H1 (cell line): ENCODE data around the gene KCNJ10. TPM values are rescaled to one million over a fixed set of nuclear protein-coding genes. Genes with fewer than 3 reads are reported as not detected.

Experiments
- CTCF ChIA-PET: fragments of 300-600 bp; sonication (Branson Sonifier 250); formaldehyde crosslinking; loops from one replicate; lab custom pipeline; 2021; ENCODE audit not compliant: partially characterized antibody; lab: Charles Lee
- POLR2A ChIA-PET: fragments of 300-600 bp; sonication (Branson Sonifier 250); formaldehyde crosslinking; loops from one replicate; lab custom pipeline; 2021; ENCODE audit warnings: inconsistent platforms; ENCODE audit not compliant: partially characterized antibody; lab: Charles Lee
- DNase-seq, 2 experiments: peaks; one replicate each; pipeline versions ENCODE4 v3.0.0 to v3.0.0-alpha.2; 2010 to 2022; ENCODE audit warnings: low spot score in 2 of 2, low read depth in 1 of 2, mixed read lengths in 1 of 2
- FAIRE-seq: peaks from 2 replicates; lab custom pipeline; 2011; peaks lifted over from hg19 to GRCh38; lab: Jason Lieb, UNC
- H2AFZ ChIP-seq: 2 replicates; pipeline ENCODE4 v1.8.1; 2012; ENCODE audit warnings: low read length, inconsistent platforms
- H2AK5ac ChIP-seq: 2 replicates; pipeline ENCODE4 v1.6.1; 2013; ENCODE audit warnings: low read depth, low read length
- H2BK120ac ChIP-seq: replicated peaks from 2 replicates; pipeline ENCODE3; 2013; ENCODE audit warnings: low read depth, low read length, inconsistent platforms
- H2BK12ac ChIP-seq: 2 replicates; pipeline ENCODE4 v1.6.1; 2013; ENCODE audit warnings: low read depth, low read length
- H2BK15ac ChIP-seq: 2 replicates; pipeline ENCODE4 v1.6.1; 2013; ENCODE audit warnings: low read length
- H2BK20ac ChIP-seq: 2 replicates; pipeline ENCODE4 v1.6.1; 2013; ENCODE audit warnings: low read length
- H2BK5ac ChIP-seq: 2 replicates; pipeline ENCODE4 v1.6.1; 2013; ENCODE audit warnings: low read depth, low read length
- H3K14ac ChIP-seq: 2 replicates; pipeline ENCODE4 v1.6.1; 2013; ENCODE audit warnings: inconsistent platforms; ENCODE audit not compliant: insufficient read length
- H3K18ac ChIP-seq: 2 replicates; pipeline ENCODE4 v1.6.1; 2013; ENCODE audit warnings: low read length; ENCODE audit errors: extremely low read depth
- H3K23ac ChIP-seq: 2 replicates; pipeline ENCODE4 v1.6.1; 2013; ENCODE audit warnings: inconsistent platforms; ENCODE audit not compliant: insufficient read length
- H3K23me2 ChIP-seq: 2 replicates; pipeline ENCODE4 v1.6.1; 2013; ENCODE audit warnings: low read depth, low read length
- H3K27ac ChIP-seq: 2 replicates; pipeline ENCODE4 v1.6.1; 2011; ENCODE audit warnings: low read depth, low read length, inconsistent platforms
- H3K27me3 ChIP-seq, 4 experiments: replicated peaks in 1 of 4; 1 replicate in 1 of 4; 2 replicates in 3 of 4; pipeline versions ENCODE4 v1.6.1 to v1.8.1; 2011 to 2013; ENCODE audit warnings: low read length in 3 of 4, mild to moderate bottlenecking in 3 of 4, inconsistent platforms in 2 of 4, mixed read lengths in 2 of 4, moderate library complexity in 1 of 4; ENCODE audit not compliant: control insufficient read depth in 3 of 4, insufficient read depth in 3 of 4; ENCODE audit errors: extremely low read depth in 1 of 4
- H3K36me3 ChIP-seq, 4 experiments: 2 replicates each; pipeline versions ENCODE4 v1.6.1 to v1.8.1; 2011 to 2013; ENCODE audit warnings: mild to moderate bottlenecking in 4 of 4, low read length in 3 of 4, moderate library complexity in 2 of 4, control low read depth in 1 of 4, inconsistent platforms in 1 of 4; ENCODE audit not compliant: insufficient read depth in 4 of 4, control insufficient read depth in 2 of 4
- H3K4ac ChIP-seq: replicated peaks from 2 replicates; pipeline ENCODE3; 2013; ENCODE audit warnings: low read length, low read depth, mixed read lengths, inconsistent platforms; ENCODE audit not compliant: insufficient read length
- H3K4me1 ChIP-seq, 4 experiments: replicated peaks in 1 of 4; 1 replicate in 1 of 4; 2 replicates in 3 of 4; pipeline versions ENCODE4 v1.6.1 to v1.8.1; 2011 to 2013; ENCODE audit warnings: low read length in 3 of 4, inconsistent platforms in 2 of 4, mixed read lengths in 1 of 4; ENCODE audit not compliant: insufficient read depth in 4 of 4, control insufficient read depth in 3 of 4
- H3K4me2 ChIP-seq, 2 experiments: 2 replicates each; pipeline versions ENCODE4 v1.6.1 to v1.8.1; 2011 to 2013; ENCODE audit warnings: low read depth in 2 of 2, low read length in 2 of 2, control low read depth in 1 of 2, inconsistent platforms in 1 of 2, mild to moderate bottlenecking in 1 of 2; ENCODE audit not compliant: insufficient read depth in 1 of 2
- H3K4me3 ChIP-seq, 4 experiments: fragments of 200-600, 300-600 bp in 1 of 4; sonication (generic), shearing (Covaris generic), sonication (Bioruptor Twin) in 1 of 4; 2 replicates each; pipeline versions ENCODE4 v1.5.1 to v1.8.1; 2011 to 2016; ENCODE audit warnings: low read length in 4 of 4, low read depth in 3 of 4, control low read depth in 2 of 4, inconsistent platforms in 2 of 4, mild to moderate bottlenecking in 2 of 4, mixed read lengths in 1 of 4, moderate library complexity in 1 of 4; ENCODE audit not compliant: insufficient read depth in 2 of 4; ENCODE audit errors: extremely low read depth in 1 of 4
- H3K56ac ChIP-seq: replicated peaks from 2 replicates; pipeline ENCODE3; 2013; ENCODE audit warnings: low read depth, mild to moderate bottlenecking, mixed read lengths, low read length, inconsistent platforms; ENCODE audit not compliant: insufficient read length
- H3K79me1 ChIP-seq: 2 replicates; pipeline ENCODE4 v1.6.1; 2013; ENCODE audit warnings: low read depth, low read length, control low read depth
- H3K79me2 ChIP-seq, 2 experiments: 2 replicates each; pipeline versions ENCODE4 v1.6.1 to v1.8.1; 2012 to 2013; ENCODE audit warnings: low read length in 2 of 2, mild to moderate bottlenecking in 2 of 2, inconsistent platforms in 1 of 2; ENCODE audit not compliant: insufficient read depth in 2 of 2, control insufficient read depth in 1 of 2
- H3K9ac ChIP-seq, 4 experiments: replicated peaks in 1 of 4; 1 replicate in 1 of 4; 2 replicates in 3 of 4; pipeline versions ENCODE4 v1.6.1 to v1.8.1; 2011 to 2013; ENCODE audit warnings: low read depth in 3 of 4, low read length in 3 of 4, control low read depth in 2 of 4, mild to moderate bottlenecking in 2 of 4, moderate library complexity in 2 of 4, inconsistent platforms in 1 of 4; ENCODE audit errors: extremely low read depth in 1 of 4
- H3K9me3 ChIP-seq, 2 experiments: 2 replicates each; pipeline versions ENCODE4 v1.6.1 to v1.8.1; 2012 to 2013; ENCODE audit warnings: mild to moderate bottlenecking in 2 of 2, moderate library complexity in 2 of 2, control low read depth in 1 of 2, inconsistent platforms in 1 of 2, low read depth in 1 of 2, low read length in 1 of 2, mixed read lengths in 1 of 2; ENCODE audit not compliant: insufficient read depth in 2 of 2
- H4K20me1 ChIP-seq, 2 experiments: replicated peaks in 1 of 2; 2 replicates each; pipeline versions ENCODE3 to v1.8.1; 2011 to 2013; ENCODE audit warnings: inconsistent platforms in 2 of 2, low read length in 2 of 2, mild to moderate bottlenecking in 1 of 2; ENCODE audit not compliant: insufficient read depth in 2 of 2, control insufficient read depth in 1 of 2
- H4K5ac ChIP-seq: 2 replicates; pipeline ENCODE4 v1.6.1; 2013; ENCODE audit warnings: low read length, low read depth, mixed read lengths, inconsistent platforms; ENCODE audit not compliant: insufficient read length
- H4K8ac ChIP-seq: 2 replicates; pipeline ENCODE4 v1.8.0; 2013; ENCODE audit warnings: mild to moderate bottlenecking, moderate library complexity, low read length, inconsistent platforms; ENCODE audit not compliant: insufficient read depth; ENCODE audit errors: extremely low read depth
- H4K91ac ChIP-seq: replicated peaks from 2 replicates; pipeline ENCODE3; 2013; ENCODE audit warnings: low read length, mixed read lengths, inconsistent platforms; ENCODE audit not compliant: insufficient read length
- BCL11A ChIP-seq, 2 experiments: IDR thresholded peaks; one replicate each; pipeline ENCODE4 v1.6.1; 2011; ENCODE audit warnings: low read depth in 2 of 2, low read length in 2 of 2, mild to moderate bottlenecking in 2 of 2
- EZH2 ChIP-seq: fragments of 200-600 bp; sonication (generic); IDR thresholded peaks from 2 replicates; pipeline ENCODE4 v1.7.1; 2012; ENCODE audit warnings: low read depth, mild to moderate bottlenecking, moderate library complexity, low read length, inconsistent platforms; ENCODE audit not compliant: severe bottlenecking
- FOSL1 ChIP-seq: IDR thresholded peaks from 2 replicates; pipeline ENCODE4 v1.6.1; 2011; ENCODE audit warnings: mild to moderate bottlenecking, low read depth, low read length, moderate library complexity; ENCODE audit not compliant: insufficient read depth
- GTF2F1 ChIP-seq: IDR thresholded peaks from 2 replicates; pipeline ENCODE4 v1.6.1; 2012; ENCODE audit warnings: low read depth, low read length, improper control_type of control experiment, borderline replicate concordance
- JUN ChIP-seq: IDR thresholded peaks from 2 replicates; pipeline ENCODE4 v1.6.1; 2011; ENCODE audit warnings: low read depth, mild to moderate bottlenecking, improper control_type of control experiment, low read length
- KDM4A ChIP-seq: IDR thresholded peaks from one replicate; pipeline ENCODE4 v1.7.1; 2012; ENCODE audit warnings: low read depth, mild to moderate bottlenecking, moderate library complexity, low read length, inconsistent platforms; ENCODE audit not compliant: severe bottlenecking
- MAFK ChIP-seq: IDR thresholded peaks from 2 replicates; pipeline ENCODE4 v1.6.1; 2012; ENCODE audit warnings: low read depth, mild to moderate bottlenecking, improper control_type of control experiment, low read length
- MAX ChIP-seq: IDR thresholded peaks from 2 replicates; pipeline ENCODE4 v1.6.1; 2012; ENCODE audit warnings: inconsistent platforms
- POU5F1 ChIP-seq: IDR thresholded peaks from 2 replicates; pipeline ENCODE4 v1.6.1; 2011; ENCODE audit warnings: low read depth, mild to moderate bottlenecking, low read length, moderate library complexity
- SIN3A ChIP-seq, 2 experiments: IDR thresholded peaks in 1 of 2; conservative IDR thresholded peaks in 1 of 2; 2 replicates each; pipeline ENCODE4 v1.6.1; 2011 to 2012; ENCODE audit warnings: low read length in 2 of 2, improper control_type of control experiment in 1 of 2, low read depth in 1 of 2, mild to moderate bottlenecking in 1 of 2
- TAF1 ChIP-seq: IDR thresholded peaks from 2 replicates; pipeline ENCODE4 v1.6.1; 2011; ENCODE audit warnings: mild to moderate bottlenecking, low read depth, low read length
- TCF12 ChIP-seq: IDR thresholded peaks from 2 replicates; pipeline ENCODE4 v1.6.1; 2011; ENCODE audit warnings: low read depth, mild to moderate bottlenecking, low read length
- YY1 ChIP-seq: IDR thresholded peaks from 2 replicates; pipeline ENCODE4 v1.6.1; 2011; ENCODE audit warnings: low read depth, mild to moderate bottlenecking, low read length
- WGBS, 2 experiments: shearing (Covaris generic) in 1 of 2; methylation state at CpG; one replicate each; pipeline versions ENCODE4 v1.1.6 to v1.1.7; 2013 to 2015; ENCODE audit warnings: low lambda C conversion rate in 2 of 2, mixed read lengths in 2 of 2, inconsistent platforms in 1 of 2, low coverage in 1 of 2, missing lambda C conversion rate in 1 of 2; ENCODE audit not compliant: insufficient replicate concordance in 2 of 2, insufficient coverage in 1 of 2, insufficient read length in 1 of 2; ENCODE audit errors: extremely low coverage in 1 of 2, missing lambda C conversion rate in 1 of 2; 5-methylcytosine and 5-hydroxymethylcytosine counted together
- polyA plus RNA-seq, 7 experiments: library from polyadenylated mRNA; depleted of rRNA in 3 of 7; stranded (reverse) in 5 of 7; unstranded in 2 of 7; fragments of >200 nt in 5 of 7; fragments of 200-250 nt in 2 of 7; gene quantifications; 1 replicate in 5 of 7; 2 replicates in 1 of 7; 4 replicates in 1 of 7; pipeline versions ENCODE4 v1.2.1 to v1.2.3, GENCODE V29; 2011 to 2013; ENCODE audit warnings: missing spikeins in 2 of 7, mixed read lengths in 2 of 7
- total RNA-seq: library from RNA; stranded (reverse); fragmentation: NEBNext Ultra II Directional; extraction: Animal tissue kit (Norgen Biotek cat#: 25700); gene quantifications from 2 replicates; pipeline ENCODE4 v1.2.1, GENCODE V29; 2021

Gene KCNJ10
- total and polyA plus RNA-seq, 2 of the 8 experiments (the other 6 are each of a cell fraction or from before 2014, with no cell fraction given), result 1.7 to 2.4 TPM

- Histone ChIP-seq H3K56ac (no peak overlapping the region), H4K20me1 (no peaks in the 10 kb centered on the region), H3K4me2 (no peak overlapping the region), H3K4ac (no peak overlapping the region), H3K79me2 (no peaks in the 10 kb centered on the region), H3K23ac (no peak overlapping the region), H2BK15ac (no peak overlapping the region), H3K27me3 (no peaks in the 10 kb centered on the region), H2BK5ac (no peak overlapping the region), H3K23me2 (no peaks in the 10 kb centered on the region; the same call in 1 of the 2 replicates), H4K91ac (no peak overlapping the region), H2BK120ac (no peak overlapping the region), H2BK12ac (no peak overlapping the region), H3K36me3 (no peaks in the 10 kb centered on the region), H2AK5ac (no peak overlapping the region), H3K9me3 (peaks cover 0 to 5% of the 10 kb centered on the region in 2 experiments; a peak in 1 of 4 replicates), H4K8ac (no peak overlapping the region), H3K27ac (no peak overlapping the region), H3K4me3 (no peak overlapping the region), H2AFZ (no peak overlapping the region), H3K18ac (no peak overlapping the region), H3K9ac (no peak overlapping the region), H4K5ac (no peak overlapping the region), H3K14ac (no peak overlapping the region), H3K79me1 (no peaks in the 10 kb centered on the region), H2BK20ac (no peak overlapping the region), H3K4me1 (no peaks in the 10 kb centered on the region)
- TF ChIP-seq BCL11A (IDR thresholded peaks at IDR 0.05; ENCODE audit: low read depth in 2 of 2, low read length in 2 of 2) (no peak), YY1 (no peak), KDM4A (no peak), TCF12 (no peak), TAF1 (no peak), JUN (no peak), POU5F1 (no peak), EZH2 (no peak), MAFK (no peak), GTF2F1 (no peak), SIN3A (conservative IDR thresholded peaks at IDR 0.05 in 1 of 2, IDR thresholded peaks at IDR 0.05 in 1 of 2; ENCODE audit: low read depth in 1 of 2, low read length in 2 of 2) (no peak), MAX (no peak), FOSL1 (no peak)
- DNase-seq (peak in 1 of 2 experiments; percentile 36), FAIRE-seq (no peak)
- WGBS, 2 experiments, result 86% methylated on average over 4 of the region's 4 CpGs; no CpG with 5 or more reads in 1 of the 2 experiments
- ChIA-PET CTCF (interaction anchor here (1.2 to 8.9 kb wide), 5 partner anchors 13 to 58 kb away, joined by 3 to 98 read pairs (median 4); no protein-coding TSS in a partner anchor), POLR2A (interaction anchor here (1.1 kb wide), 1 partner anchor 45 kb away, joined by 3 read pairs; no protein-coding TSS in a partner anchor)
Observed at GRCh38 chr1:159991513-159991912, 78.4 kb downstream of the KCNJ10 start.
